Activated effector memory CD4-positive, alpha-beta T cell treated with Interleukin-2 at 50 U/mL for 16 hours (primary cell): ENCODE measurements around the gene KIAA0586.

ENCODE experiments used
- DNase-seq: peaks from one replicate; pipeline ENCODE4 v3.0.0-alpha.2; 2020

Gene KIAA0586

DNA sequence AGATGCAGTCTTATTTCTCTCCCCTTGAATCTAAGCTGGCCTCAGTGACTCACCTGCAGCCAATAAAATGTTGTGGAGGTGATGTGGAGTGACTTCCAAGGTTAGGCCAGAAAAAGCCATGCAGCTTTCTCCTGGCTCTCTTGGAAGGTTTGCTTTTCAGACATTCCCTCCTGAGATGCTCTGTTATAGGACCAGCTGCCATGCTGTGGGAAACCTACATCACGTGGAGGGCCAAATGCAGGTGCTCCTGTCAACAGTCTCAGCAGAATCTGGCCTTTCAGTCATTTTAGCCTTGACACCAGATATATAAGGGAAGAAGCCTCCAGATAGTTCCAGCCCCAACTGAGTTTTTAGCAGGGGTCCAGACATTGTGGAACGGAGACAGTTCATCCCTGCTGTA lies 172.2 kb downstream of the KIAA0586 start:
- DNase-seq: no peak
